Endothelial cell (in vitro differentiated cells): ENCODE results near the gene GPX1. TPM values are rescaled to one million over a fixed set of nuclear protein-coding genes. Genes with fewer than 3 reads are reported as not detected.

ENCODE experiments used
- DNase-seq: peaks from one replicate; pipeline ENCODE4 v3.0.0; 2021; ENCODE audit warnings: low spot score
- H3K27ac Mint-ChIP-seq: one replicate; pipeline ENCODE4 v1.8.0; 2021; ENCODE audit warnings: mixed read lengths, inconsistent platforms; ENCODE audit not compliant: unreplicated experiment
- H3K27me3 Mint-ChIP-seq: one replicate; pipeline ENCODE4 v1.8.0; 2021; ENCODE audit warnings: mild to moderate bottlenecking, moderate library complexity, mixed read lengths, inconsistent platforms; ENCODE audit not compliant: unreplicated experiment
- H3K36me3 Mint-ChIP-seq: one replicate; pipeline ENCODE4 v1.8.0; 2021; ENCODE audit warnings: mild to moderate bottlenecking, low read depth, mixed read lengths, inconsistent platforms; ENCODE audit not compliant: unreplicated experiment
- H3K4me1 Mint-ChIP-seq: one replicate; pipeline ENCODE4 v1.8.0; 2021; ENCODE audit warnings: mild to moderate bottlenecking, mixed read lengths, inconsistent platforms; ENCODE audit not compliant: unreplicated experiment
- H3K4me3 Mint-ChIP-seq: one replicate; pipeline ENCODE4 v1.8.0; 2021; ENCODE audit warnings: mild to moderate bottlenecking, mixed read lengths, inconsistent platforms; ENCODE audit not compliant: unreplicated experiment
- H3K9me3 Mint-ChIP-seq: one replicate; pipeline ENCODE4 v1.8.0; 2021; ENCODE audit warnings: mixed read lengths, inconsistent platforms; ENCODE audit not compliant: unreplicated experiment
- total RNA-seq: library from RNA; stranded (reverse); fragmentation: NEBNext Ultra II Directional; extraction: Animal tissue kit (Norgen Biotek cat#: 25700); gene quantifications from one replicate; pipeline ENCODE4 v1.2.1, GENCODE V29; 2021; ENCODE audit not compliant: unreplicated experiment
- TF ChIP-seq, protein P1 (sequence below): fragments of 200-600 bp; sonication (generic); IDR thresholded peaks from one replicate; pipeline ENCODE4 v1.5.0; 2021; ENCODE audit warnings: antibody characterized with exemption; ENCODE audit not compliant: unreplicated experiment

Gene GPX1
- total RNA-seq, 1 donor from 2014 or later, result 374 TPM

DNA sequence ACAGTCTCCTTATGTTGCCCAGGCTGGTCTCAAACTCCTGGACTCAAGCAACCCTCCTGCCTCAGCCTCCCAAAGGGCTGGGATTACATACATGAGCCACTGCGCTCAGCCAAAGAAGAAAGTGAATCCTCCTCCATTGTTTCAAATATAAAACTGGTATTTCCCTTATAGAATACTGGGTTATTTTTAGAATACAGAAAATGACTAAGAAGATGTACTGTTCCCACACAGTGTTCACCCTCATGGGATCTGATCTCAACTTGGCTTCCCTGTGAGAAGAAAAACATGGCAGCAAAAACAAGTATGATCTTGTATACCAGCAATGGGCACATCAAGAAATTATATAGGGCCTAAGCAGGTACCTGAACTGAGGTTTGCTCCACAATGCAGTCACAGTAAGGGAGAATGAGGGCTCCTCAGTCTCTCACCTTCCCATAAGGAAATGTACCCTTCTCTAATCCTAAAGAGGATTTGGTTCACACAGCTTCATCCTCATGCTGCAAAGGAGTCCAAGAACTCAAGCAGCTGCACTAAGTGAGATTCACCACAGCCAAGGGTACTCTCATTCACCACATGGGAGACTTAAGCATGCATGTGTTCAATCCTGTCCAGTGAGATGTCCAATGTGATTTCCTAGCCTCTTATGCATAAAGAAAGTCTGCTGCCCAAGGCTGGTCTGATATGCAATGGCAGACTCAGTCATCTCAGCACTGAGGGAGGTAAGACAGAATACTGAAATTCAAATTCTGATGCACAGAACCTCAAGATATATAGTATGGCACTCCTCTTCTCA, 44.1 kb downstream of the GPX1 start:
- TF ChIP-seq, protein P1, sequence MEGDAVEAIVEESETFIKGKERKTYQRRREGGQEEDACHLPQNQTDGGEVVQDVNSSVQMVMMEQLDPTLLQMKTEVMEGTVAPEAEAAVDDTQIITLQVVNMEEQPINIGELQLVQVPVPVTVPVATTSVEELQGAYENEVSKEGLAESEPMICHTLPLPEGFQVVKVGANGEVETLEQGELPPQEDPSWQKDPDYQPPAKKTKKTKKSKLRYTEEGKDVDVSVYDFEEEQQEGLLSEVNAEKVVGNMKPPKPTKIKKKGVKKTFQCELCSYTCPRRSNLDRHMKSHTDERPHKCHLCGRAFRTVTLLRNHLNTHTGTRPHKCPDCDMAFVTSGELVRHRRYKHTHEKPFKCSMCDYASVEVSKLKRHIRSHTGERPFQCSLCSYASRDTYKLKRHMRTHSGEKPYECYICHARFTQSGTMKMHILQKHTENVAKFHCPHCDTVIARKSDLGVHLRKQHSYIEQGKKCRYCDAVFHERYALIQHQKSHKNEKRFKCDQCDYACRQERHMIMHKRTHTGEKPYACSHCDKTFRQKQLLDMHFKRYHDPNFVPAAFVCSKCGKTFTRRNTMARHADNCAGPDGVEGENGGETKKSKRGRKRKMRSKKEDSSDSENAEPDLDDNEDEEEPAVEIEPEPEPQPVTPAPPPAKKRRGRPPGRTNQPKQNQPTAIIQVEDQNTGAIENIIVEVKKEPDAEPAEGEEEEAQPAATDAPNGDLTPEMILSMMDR, result no peak
- H3K27me3 Mint-ChIP-seq, result peaks cover 1% of the 10 kb centered on the region
- no peak overlapping the region for H3K27ac Mint-ChIP-seq
- H3K4me3 Mint-ChIP-seq, result no peak overlapping the region
- no peaks in the 10 kb centered on the region for H3K4me1 Mint-ChIP-seq
- H3K9me3 Mint-ChIP-seq, result no peaks in the 10 kb centered on the region
- no peak for DNase-seq
- H3K36me3 Mint-ChIP-seq, result peaks cover 21% of the 10 kb centered on the region

DNA sequence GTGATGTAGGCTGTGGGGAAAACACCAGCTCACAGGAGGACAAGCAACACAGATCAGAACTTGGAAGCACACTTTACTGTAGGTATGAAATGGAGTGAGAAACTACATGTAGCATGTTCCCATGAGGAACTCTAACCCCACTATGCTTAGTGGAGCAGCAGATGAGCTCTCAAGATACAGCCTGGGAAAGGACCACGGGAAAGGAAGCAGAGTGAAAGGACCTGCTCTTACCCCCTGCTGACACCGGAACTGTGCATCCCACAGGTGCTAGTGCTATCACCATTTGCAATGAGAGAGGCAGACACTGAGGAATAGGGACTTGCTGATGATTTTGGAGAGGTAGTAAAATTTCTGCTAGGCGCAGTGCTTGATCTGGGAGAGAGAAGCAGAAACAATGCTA, 46.9 kb downstream of the GPX1 start:
- H3K27me3 Mint-ChIP-seq, result no peaks in the 10 kb centered on the region
- no peak overlapping the region for H3K4me3 Mint-ChIP-seq
- no peak overlapping the region for H3K27ac Mint-ChIP-seq
- H3K9me3 Mint-ChIP-seq, result no peaks in the 10 kb centered on the region
- H3K36me3 Mint-ChIP-seq, result peaks cover 23% of the 10 kb centered on the region
- no peaks in the 10 kb centered on the region for H3K4me1 Mint-ChIP-seq
- TF ChIP-seq, protein P1, result no peak
- DNase-seq, result no peak

GRCh38 chr3:49310677-49311076, 47.5 kb downstream of the GPX1 start:
- Mint-ChIP-seq H3K4me1 (no peaks in the 10 kb centered on the region), H3K27me3 (no peaks in the 10 kb centered on the region), H3K27ac (no peak overlapping the region), H3K4me3 (no peak overlapping the region), H3K9me3 (no peaks in the 10 kb centered on the region), H3K36me3 (peaks cover 25% of the 10 kb centered on the region)
- TF ChIP-seq, protein P1, result no peak
- no peak for DNase-seq

Other genes with a start within 250 kb of the GPX1 start
- 38.8 TPM for gene USP19, start 237.5 kb downstream of the GPX1 start, total RNA-seq
- gene LAMB2, start 225.3 kb downstream of the GPX1 start, total RNA-seq, result 259 TPM
- gene CCDC71, start 192.0 kb downstream of the GPX1 start, total RNA-seq, result 24.8 TPM
- gene KLHDC8B, start 186.8 kb downstream of the GPX1 start, total RNA-seq, result 16.7 TPM
- 3.8 TPM for gene C3orf62, start 81.1 kb downstream of the GPX1 start, total RNA-seq
- 55.0 TPM for gene USP4, start 18.3 kb downstream of the GPX1 start, total RNA-seq
- 583 TPM for gene RHOA, start 53.6 kb upstream of the GPX1 start, total RNA-seq
- gene TCTA, start 54.1 kb upstream of the GPX1 start, total RNA-seq, result 17.3 TPM
- 11.9 TPM for gene AMT, start 64.1 kb upstream of the GPX1 start, total RNA-seq
- 30.0 TPM for gene NICN1, start 71.0 kb upstream of the GPX1 start, total RNA-seq
- gene DAG1, start 111.9 kb upstream of the GPX1 start, total RNA-seq, result 54.8 TPM
- gene BSN, start 196.1 kb upstream of the GPX1 start, total RNA-seq, result 2.4 TPM